ENCODE results near the gene ESRRA. TPM values are rescaled to one million over a fixed set of nuclear protein-coding genes. Genes with fewer than 3 reads are reported as not detected.

Gene ESRRA
- total and polyA plus RNA-seq, 2 experiments from 2014 or later, result 48.8 to 77.0 TPM

DNA sequence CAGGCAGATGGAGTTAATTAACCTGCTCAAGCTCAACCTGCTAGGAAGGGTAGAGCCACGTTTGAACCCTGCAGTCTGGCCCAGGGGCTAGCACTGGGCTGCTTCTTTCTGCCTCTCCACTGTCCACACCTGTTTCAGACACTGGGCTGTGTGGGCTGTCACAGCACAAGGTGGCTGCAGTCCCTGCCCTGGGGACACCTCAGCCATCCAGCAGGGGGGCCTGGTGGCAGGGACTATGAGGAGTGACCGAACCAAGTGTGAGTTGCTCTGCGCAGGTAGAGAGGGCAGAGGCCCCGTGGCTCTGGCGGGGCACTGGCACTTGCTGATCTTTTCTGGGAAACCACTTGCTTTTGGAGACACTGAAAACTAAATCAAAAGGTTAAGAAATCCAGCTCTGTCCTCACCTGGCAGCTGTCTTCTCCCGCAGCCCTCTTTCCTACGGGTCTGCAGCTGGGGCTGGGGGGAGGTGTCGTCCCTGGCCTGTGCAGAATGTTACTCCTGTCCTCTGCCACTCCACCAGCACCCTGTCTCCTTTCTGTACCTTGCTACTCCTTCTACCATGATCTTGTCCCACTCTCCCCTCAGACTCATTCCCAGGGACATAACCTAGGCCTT is 26.6 kb upstream of the ESRRA start:
- Histone ChIP-seq H3K9me3 (ENCODE audit: low read depth) (no peaks in the 10 kb centered on the region), H3K4me3 (no peak overlapping the region), H3K27ac (no peak overlapping the region), H3K27me3 (no peaks in the 10 kb centered on the region), H3K36me3 (peaks cover 5% of the 10 kb centered on the region), H3K4me1 (ENCODE audit: low read depth) (no peaks in the 10 kb centered on the region)
- TF ChIP-seq, protein P1, sequence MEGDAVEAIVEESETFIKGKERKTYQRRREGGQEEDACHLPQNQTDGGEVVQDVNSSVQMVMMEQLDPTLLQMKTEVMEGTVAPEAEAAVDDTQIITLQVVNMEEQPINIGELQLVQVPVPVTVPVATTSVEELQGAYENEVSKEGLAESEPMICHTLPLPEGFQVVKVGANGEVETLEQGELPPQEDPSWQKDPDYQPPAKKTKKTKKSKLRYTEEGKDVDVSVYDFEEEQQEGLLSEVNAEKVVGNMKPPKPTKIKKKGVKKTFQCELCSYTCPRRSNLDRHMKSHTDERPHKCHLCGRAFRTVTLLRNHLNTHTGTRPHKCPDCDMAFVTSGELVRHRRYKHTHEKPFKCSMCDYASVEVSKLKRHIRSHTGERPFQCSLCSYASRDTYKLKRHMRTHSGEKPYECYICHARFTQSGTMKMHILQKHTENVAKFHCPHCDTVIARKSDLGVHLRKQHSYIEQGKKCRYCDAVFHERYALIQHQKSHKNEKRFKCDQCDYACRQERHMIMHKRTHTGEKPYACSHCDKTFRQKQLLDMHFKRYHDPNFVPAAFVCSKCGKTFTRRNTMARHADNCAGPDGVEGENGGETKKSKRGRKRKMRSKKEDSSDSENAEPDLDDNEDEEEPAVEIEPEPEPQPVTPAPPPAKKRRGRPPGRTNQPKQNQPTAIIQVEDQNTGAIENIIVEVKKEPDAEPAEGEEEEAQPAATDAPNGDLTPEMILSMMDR (IDR thresholded peaks at IDR 0.05; ENCODE audit: low read depth, low read length), result no peak
- no peak for DNase-seq (ENCODE audit: low read depth in 1 of 2, low spot score in 1 of 2)

DNA sequence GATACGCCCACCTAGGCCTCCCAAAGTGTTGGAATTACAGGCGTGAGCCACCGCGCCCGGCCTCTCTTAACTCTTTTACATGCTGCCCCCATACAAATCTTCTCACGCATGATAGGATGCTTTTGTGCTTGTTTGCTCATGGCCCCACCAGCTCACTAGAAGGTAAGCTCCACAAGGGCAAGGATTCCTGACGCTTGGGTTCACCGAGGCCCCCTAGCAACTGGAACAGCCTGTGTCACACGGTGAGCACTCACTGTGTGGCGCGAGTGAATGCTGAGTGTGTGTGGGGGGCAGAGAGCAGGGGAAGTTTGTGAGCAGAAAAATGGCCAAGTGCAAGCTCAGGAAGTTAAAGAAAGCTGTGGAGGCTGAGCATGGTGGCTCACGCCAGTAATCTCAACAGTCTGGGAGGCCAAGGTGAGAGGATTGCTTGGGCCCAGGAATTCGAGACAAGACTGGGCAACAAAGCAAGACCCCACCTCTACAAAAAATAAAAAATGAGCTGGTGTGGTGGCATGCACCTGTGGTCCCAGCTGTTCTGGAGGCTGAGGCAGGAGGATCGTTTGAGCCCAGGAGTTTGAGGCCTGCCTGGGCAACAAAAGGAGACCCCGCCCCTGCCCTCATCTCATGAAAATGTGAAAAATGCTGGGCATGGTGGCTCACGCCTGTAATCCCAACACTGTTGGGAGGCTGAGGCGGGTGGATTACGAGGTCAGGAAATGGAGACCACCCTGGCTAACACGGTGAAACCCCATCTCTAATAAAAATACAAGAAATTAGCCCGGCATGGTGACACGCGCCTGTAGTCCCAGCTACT is 23.2 kb upstream of the ESRRA start:
- TF ChIP-seq, protein P1 (IDR thresholded peaks at IDR 0.05; ENCODE audit: low read depth, low read length), result no peak
- DNase-seq (ENCODE audit: low read depth in 1 of 2, low spot score in 1 of 2), result no peak
- Histone ChIP-seq H3K4me3 (no peak overlapping the region), H3K27ac (no peak overlapping the region), H3K9me3 (ENCODE audit: low read depth) (no peaks in the 10 kb centered on the region), H3K27me3 (no peaks in the 10 kb centered on the region), H3K36me3 (peaks cover 5% of the 10 kb centered on the region), H3K4me1 (ENCODE audit: low read depth) (no peaks in the 10 kb centered on the region)

DNA sequence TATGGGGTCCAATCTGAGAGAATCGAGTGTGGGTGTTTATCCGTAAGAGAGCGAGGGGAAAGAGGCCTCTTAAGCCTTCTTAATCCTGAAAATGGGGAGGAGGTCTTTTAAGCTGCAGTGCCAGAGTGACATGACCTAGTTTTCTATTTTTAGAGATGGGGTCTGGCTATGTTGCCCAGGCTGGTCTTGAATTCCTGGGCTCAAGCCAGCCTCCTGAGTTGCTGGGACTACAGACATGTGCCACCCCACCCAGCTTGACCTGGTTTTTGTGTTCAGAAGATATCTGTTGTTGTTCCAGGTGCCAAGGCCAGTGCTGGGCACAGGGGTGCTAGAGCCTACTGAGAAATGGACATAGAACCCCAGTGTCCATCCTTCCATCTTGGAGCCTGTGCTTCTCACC is 22.2 kb upstream of the ESRRA start:
- no peaks in the 10 kb centered on the region for H3K4me1 ChIP-seq (ENCODE audit: low read depth)
- no peaks in the 10 kb centered on the region for H3K27me3 ChIP-seq
- TF ChIP-seq, protein P1 (IDR thresholded peaks at IDR 0.05; ENCODE audit: low read depth, low read length), result no peak
- no peak for DNase-seq (ENCODE audit: low read depth in 1 of 2, low spot score in 1 of 2)
- no peaks in the 10 kb centered on the region for H3K9me3 ChIP-seq (ENCODE audit: low read depth)
- no peak overlapping the region for H3K27ac ChIP-seq
- peaks cover 5% of the 10 kb centered on the region for H3K36me3 ChIP-seq
- no peak overlapping the region for H3K4me3 ChIP-seq

DNA sequence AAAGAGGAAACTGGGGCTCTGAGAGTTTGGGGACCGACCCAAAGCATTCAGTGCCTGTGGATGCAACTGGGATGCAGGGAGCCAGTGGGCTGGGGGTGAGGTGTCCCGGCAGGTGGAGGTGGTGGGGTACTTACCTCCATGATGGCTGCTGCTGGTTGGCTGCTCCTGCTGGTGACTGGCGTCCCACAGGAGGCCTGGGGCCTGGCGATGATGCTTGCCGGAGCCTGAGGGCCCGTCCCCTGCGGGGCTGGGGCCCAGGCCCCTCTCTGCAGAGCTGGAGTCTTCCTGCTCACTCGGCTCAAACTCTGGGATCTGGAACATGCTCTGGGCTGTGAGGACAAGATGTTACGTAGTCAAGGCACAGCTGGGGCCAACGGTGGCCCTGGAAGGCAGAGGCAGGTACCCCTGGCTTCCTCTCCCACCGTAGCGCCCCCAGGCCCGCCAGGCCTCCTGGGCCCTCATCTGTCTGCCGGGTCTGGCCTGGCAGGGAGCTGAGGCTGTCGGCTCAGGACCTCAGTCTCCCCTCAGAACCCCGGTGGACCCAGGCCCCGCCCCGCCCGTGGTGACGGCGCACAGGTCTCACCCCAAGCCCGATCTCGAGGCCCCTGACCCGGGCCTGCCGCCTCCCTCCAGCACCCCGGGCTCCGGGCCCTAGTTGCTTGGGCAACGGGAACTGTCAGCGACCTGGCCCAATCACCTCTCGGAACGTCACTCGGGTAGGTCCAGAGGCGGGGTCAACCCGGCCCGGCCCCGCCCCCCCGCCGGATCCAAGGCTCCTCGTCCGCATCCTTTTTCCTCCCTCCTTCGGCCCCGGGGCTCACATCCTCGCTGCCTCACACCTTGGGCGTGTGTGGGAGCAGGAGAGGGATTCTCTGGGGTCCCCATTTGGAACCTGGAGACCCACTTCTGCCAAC is 21.0 kb upstream of the ESRRA start, which contains the start of gene BAD:
Gene BAD (minus strand): TSS at position 618 of the 914 bp plus-strand sequence. CDS start 297 bp downstream, at position 321.
- DNase-seq (ENCODE audit: low read depth in 1 of 2, low spot score in 1 of 2), result peak; percentile 94 to 96
- Histone ChIP-seq H3K27ac (peak within 1 kb of the TSS; percentile 81), H3K36me3 (peaks cover 5% of the 10 kb centered on the region), H3K9me3 (ENCODE audit: low read depth) (no peaks in the 10 kb centered on the region), H3K4me1 (ENCODE audit: low read depth) (no peaks in the 10 kb centered on the region), H3K4me3 (peak within 1 kb of the TSS; percentile 87), H3K27me3 (peaks cover 3% of the 10 kb centered on the region)
- TF ChIP-seq, protein P1 (IDR thresholded peaks at IDR 0.05; ENCODE audit: low read depth, low read length), result no peak

Data from cardiac muscle cell (in vitro differentiated cells and primary cell).